SK-N-SH (cell line): Measurements from ENCODE around the gene OSBPL5. TPM values are rescaled to one million over a fixed set of nuclear protein-coding genes. Genes with fewer than 3 reads are reported as not detected.

Experiments
- CTCF ChIA-PET: fragments of 300-600, 350-600 bp; formaldehyde crosslinking; extraction: SDS; loops from one replicate; lab custom pipeline; 2021; lab: Yijun Ruan, JAX
- POLR2A ChIA-PET: fragments of 350-600 bp; sonication (Branson Sonifier 250); formaldehyde crosslinking; extraction: SDS; loops from one replicate; lab custom pipeline; 2020; ENCODE audit warnings: antibody characterized with exemption, inconsistent platforms; lab: Yijun Ruan, JAX
- DNase-seq: peaks from one replicate; pipeline ENCODE4 v3.0.0; 2012
- H2AFZ ChIP-seq: fragments of 200-600 bp; sonication (generic); 2 replicates; pipeline ENCODE4 v1.8.1; 2016; ENCODE audit warnings: antibody characterized with exemption, mild to moderate bottlenecking, low read depth
- H3F3A ChIP-seq: fragments of 200-600 bp; sonication (generic); replicated peaks from 2 replicates; pipeline ENCODE3; 2016; ENCODE audit warnings: antibody characterized with exemption, mild to moderate bottlenecking; ENCODE audit not compliant: insufficient read depth
- H3K27ac ChIP-seq, 2 experiments: fragments of 200-500 bp in 1 of 2; fragments of 200-600 bp in 1 of 2; sonication (Bioruptor generic) in 1 of 2; sonication (generic), shearing (Covaris generic) in 1 of 2; 2 replicates each; pipeline versions ENCODE4 v1.5.1 to v1.6.1; 2014 to 2016; ENCODE audit warnings: low read depth in 2 of 2, inconsistent platforms in 1 of 2, low read length in 1 of 2, mild to moderate bottlenecking in 1 of 2, mixed read lengths in 1 of 2
- H3K27me3 ChIP-seq: fragments of 200-600 bp; sonication (generic), shearing (Covaris generic); 2 replicates; pipeline ENCODE4 v1.6.1; 2016; ENCODE audit warnings: mixed run types; ENCODE audit not compliant: insufficient read depth
- H3K36me3 ChIP-seq, 2 experiments: fragments of 200-500 bp in 1 of 2; fragments of 200-600 bp in 1 of 2; sonication (Bioruptor generic) in 1 of 2; sonication (generic) in 1 of 2; replicated peaks in 1 of 2; 2 replicates each; pipeline versions ENCODE3 to v1.5.1; 2014 to 2016; ENCODE audit warnings: low read length in 1 of 2, mild to moderate bottlenecking in 1 of 2; ENCODE audit not compliant: insufficient read depth in 2 of 2, control insufficient read depth in 1 of 2
- H3K4me1 ChIP-seq, 2 experiments: fragments of 200-500 bp in 1 of 2; fragments of 200-600 bp in 1 of 2; sonication (Bioruptor generic) in 1 of 2; sonication (generic), shearing (Covaris generic) in 1 of 2; 2 replicates each; pipeline versions ENCODE4 v1.5.1 to v1.6.1; 2014 to 2016; ENCODE audit warnings: low read depth in 1 of 2, low read length in 1 of 2, mixed run types in 1 of 2; ENCODE audit not compliant: insufficient read depth in 2 of 2, control insufficient read depth in 1 of 2
- H3K4me2 ChIP-seq: fragments of 200-600 bp; sonication (generic), shearing (Covaris generic); 2 replicates; pipeline ENCODE4 v1.6.1; 2017; ENCODE audit warnings: mixed run types
- H3K4me3 ChIP-seq, 2 experiments: fragments of 200-500 bp in 1 of 2; fragments of 200-600 bp in 1 of 2; sonication (Bioruptor generic) in 1 of 2; sonication (generic), shearing (Covaris generic) in 1 of 2; 2 replicates each; pipeline versions ENCODE4 v1.5.1 to v1.8.1; 2014 to 2016; ENCODE audit warnings: low read depth in 2 of 2, inconsistent platforms in 1 of 2, low read length in 1 of 2, mild to moderate bottlenecking in 1 of 2, mixed read lengths in 1 of 2, moderate library complexity in 1 of 2
- H3K79me2 ChIP-seq: fragments of 200-600 bp; sonication (generic); 2 replicates; pipeline ENCODE4 v1.8.1; 2017; ENCODE audit warnings: mild to moderate bottlenecking; ENCODE audit not compliant: insufficient read depth
- H3K9ac ChIP-seq: fragments of 200-600 bp; sonication (generic); 2 replicates; pipeline ENCODE4 v1.6.1; 2017; ENCODE audit warnings: mixed run types
- H3K9me2 ChIP-seq: fragments of 200-600 bp; sonication (generic); 2 replicates; pipeline ENCODE4 v1.6.1; 2017; ENCODE audit warnings: mixed run types
- H3K9me3 ChIP-seq: fragments of 200-600 bp; sonication (generic); 2 replicates; pipeline ENCODE4 v1.6.1; 2017; ENCODE audit warnings: mixed run types, mild to moderate bottlenecking, moderate library complexity
- H4K20me1 ChIP-seq: fragments of 200-600 bp; sonication (generic); 2 replicates; pipeline ENCODE4 v1.6.1; 2017; ENCODE audit warnings: mild to moderate bottlenecking, mixed run types; ENCODE audit not compliant: insufficient read depth
- ELF1 ChIP-seq: IDR thresholded peaks from 2 replicates; pipeline ENCODE4 v1.4.0; 2012
- EZH2phosphoT487 ChIP-seq: fragments of 200-600 bp; sonication (generic); IDR thresholded peaks from 2 replicates; pipeline ENCODE4 v1.6.1; 2017; ENCODE audit warnings: low read depth, mixed run types, mild to moderate bottlenecking, antibody characterized with exemption, moderate library complexity, borderline replicate concordance
- FOXM1 ChIP-seq: IDR thresholded peaks from 2 replicates; pipeline ENCODE4 v1.4.0; 2012; ENCODE audit warnings: low read depth, mild to moderate bottlenecking
- MEF2A ChIP-seq: IDR thresholded peaks from 2 replicates; pipeline ENCODE4 v1.4.0; 2012; ENCODE audit warnings: low read depth, borderline replicate concordance
- NFIC ChIP-seq: IDR thresholded peaks from 2 replicates; pipeline ENCODE4 v1.4.0; 2012; ENCODE audit warnings: borderline replicate concordance
- NRF1 ChIP-seq: IDR thresholded peaks from 2 replicates; pipeline ENCODE4 v1.6.1; 2012; ENCODE audit warnings: low read depth, mild to moderate bottlenecking, low read length
- SIN3A ChIP-seq: IDR thresholded peaks from 2 replicates; pipeline ENCODE4 v1.6.1; 2012; ENCODE audit warnings: low read depth, mild to moderate bottlenecking, low read length, moderate library complexity, borderline replicate concordance
- SMC3 ChIP-seq: IDR thresholded peaks from 2 replicates; pipeline ENCODE4 v1.6.1; 2012; ENCODE audit warnings: low read depth, low read length, improper control_type of control experiment
- TCF12 ChIP-seq: IDR thresholded peaks from 2 replicates; pipeline ENCODE4 v1.4.0; 2012
- WGBS: methylation state at CpG from one replicate; pipeline ENCODE4 v1.1.6; 2017; ENCODE audit warnings: low lambda C conversion rate; 5-methylcytosine and 5-hydroxymethylcytosine counted together
- polyA plus RNA-seq, 3 experiments: library from polyadenylated mRNA; depleted of rRNA; stranded (reverse); fragments of >200 nt; gene quantifications; 2 replicates each; pipeline ENCODE4 v1.2.3, GENCODE V29; 2012
- TF ChIP-seq, protein P1 (sequence below): IDR thresholded peaks from 2 replicates; pipeline ENCODE4 v1.6.1; 2012; ENCODE audit warnings: mild to moderate bottlenecking, low read depth, low read length, moderate library complexity
- TF ChIP-seq, protein P2 (sequence below): IDR thresholded peaks from 2 replicates; pipeline ENCODE4 v1.4.0; 2012; ENCODE audit warnings: low read depth, borderline replicate concordance

Gene OSBPL5
- polyA plus RNA-seq, 1 of the 3 experiments (the other 2 are of a cell fraction): 10.9 TPM

- Histone ChIP-seq H3K27ac (no peak overlapping the region), H3K9me2 (no peaks in the 10 kb centered on the region), H3K4me1 (peaks cover 0 to 28% of the 10 kb centered on the region in 2 experiments; a peak in 2 of 4 replicates), H4K20me1 (peaks cover 48% of the 10 kb centered on the region), H3K9me3 (no peaks in the 10 kb centered on the region), H3K9ac (no peak overlapping the region), H3K79me2 (peaks cover 3% of the 10 kb centered on the region), H3K27me3 (no peaks in the 10 kb centered on the region), H3K4me2 (no peak overlapping the region), H3F3A (no peaks in the 10 kb centered on the region), H2AFZ (no peak overlapping the region), H3K4me3 (no peak overlapping the region), H3K36me3 (no peaks in the 10 kb centered on the region)
- no peak for DNase-seq
- ChIA-PET POLR2A (no interaction called here), CTCF (interaction anchor here (1.6 kb wide), 1 partner anchor 216 kb away, joined by 3 read pairs; the partner anchor contains the start of gene PHLDA2)
- TF ChIP-seq TCF12 (no peak), SIN3A (no peak)
- TF ChIP-seq, protein P1, sequence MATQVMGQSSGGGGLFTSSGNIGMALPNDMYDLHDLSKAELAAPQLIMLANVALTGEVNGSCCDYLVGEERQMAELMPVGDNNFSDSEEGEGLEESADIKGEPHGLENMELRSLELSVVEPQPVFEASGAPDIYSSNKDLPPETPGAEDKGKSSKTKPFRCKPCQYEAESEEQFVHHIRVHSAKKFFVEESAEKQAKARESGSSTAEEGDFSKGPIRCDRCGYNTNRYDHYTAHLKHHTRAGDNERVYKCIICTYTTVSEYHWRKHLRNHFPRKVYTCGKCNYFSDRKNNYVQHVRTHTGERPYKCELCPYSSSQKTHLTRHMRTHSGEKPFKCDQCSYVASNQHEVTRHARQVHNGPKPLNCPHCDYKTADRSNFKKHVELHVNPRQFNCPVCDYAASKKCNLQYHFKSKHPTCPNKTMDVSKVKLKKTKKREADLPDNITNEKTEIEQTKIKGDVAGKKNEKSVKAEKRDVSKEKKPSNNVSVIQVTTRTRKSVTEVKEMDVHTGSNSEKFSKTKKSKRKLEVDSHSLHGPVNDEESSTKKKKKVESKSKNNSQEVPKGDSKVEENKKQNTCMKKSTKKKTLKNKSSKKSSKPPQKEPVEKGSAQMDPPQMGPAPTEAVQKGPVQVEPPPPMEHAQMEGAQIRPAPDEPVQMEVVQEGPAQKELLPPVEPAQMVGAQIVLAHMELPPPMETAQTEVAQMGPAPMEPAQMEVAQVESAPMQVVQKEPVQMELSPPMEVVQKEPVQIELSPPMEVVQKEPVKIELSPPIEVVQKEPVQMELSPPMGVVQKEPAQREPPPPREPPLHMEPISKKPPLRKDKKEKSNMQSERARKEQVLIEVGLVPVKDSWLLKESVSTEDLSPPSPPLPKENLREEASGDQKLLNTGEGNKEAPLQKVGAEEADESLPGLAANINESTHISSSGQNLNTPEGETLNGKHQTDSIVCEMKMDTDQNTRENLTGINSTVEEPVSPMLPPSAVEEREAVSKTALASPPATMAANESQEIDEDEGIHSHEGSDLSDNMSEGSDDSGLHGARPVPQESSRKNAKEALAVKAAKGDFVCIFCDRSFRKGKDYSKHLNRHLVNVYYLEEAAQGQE: no peak
- 74% methylated on average over 4 of the region's 6 CpGs for WGBS
Measured at GRCh38 chr11:3145206-3145520, 19.9 kb downstream of the OSBPL5 start.

GRCh38 chr11:3144296-3145205, 20.6 kb downstream of the OSBPL5 start:
- Histone ChIP-seq H3K4me1 (peaks cover 0 to 22% of the 10 kb centered on the region in 2 experiments; a peak in 1 of 4 replicates), H3K79me2 (no peaks in the 10 kb centered on the region; the same call in 1 of the 2 replicates), H3K36me3 (no peaks in the 10 kb centered on the region), H3F3A (no peaks in the 10 kb centered on the region), H3K9me3 (no peaks in the 10 kb centered on the region), H2AFZ (no peak overlapping the region), H3K27me3 (no peaks in the 10 kb centered on the region), H3K9ac (no peak overlapping the region), H4K20me1 (peaks cover 49% of the 10 kb centered on the region), H3K27ac (no peak overlapping the region), H3K4me2 (no peak overlapping the region), H3K4me3 (no peak overlapping the region), H3K9me2 (no peaks in the 10 kb centered on the region)
- CTCF ChIA-PET: interaction anchor here (1.6 kb wide), 2 partner anchors 16 to 216 kb away, joined by 3 to 4 read pairs; partner anchors contain the start of gene PHLDA2
- DNase-seq: no peak
- TF ChIP-seq NFIC: no peak
- no peak for TF ChIP-seq MEF2A
- no peak for TF ChIP-seq ELF1
- no peak for TF ChIP-seq SMC3
- TF ChIP-seq EZH2phosphoT487: no peak
- no peak for TF ChIP-seq NRF1
- TF ChIP-seq, protein P2, sequence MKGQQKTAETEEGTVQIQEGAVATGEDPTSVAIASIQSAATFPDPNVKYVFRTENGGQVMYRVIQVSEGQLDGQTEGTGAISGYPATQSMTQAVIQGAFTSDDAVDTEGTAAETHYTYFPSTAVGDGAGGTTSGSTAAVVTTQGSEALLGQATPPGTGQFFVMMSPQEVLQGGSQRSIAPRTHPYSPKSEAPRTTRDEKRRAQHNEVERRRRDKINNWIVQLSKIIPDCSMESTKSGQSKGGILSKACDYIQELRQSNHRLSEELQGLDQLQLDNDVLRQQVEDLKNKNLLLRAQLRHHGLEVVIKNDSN: no peak
- no peak for TF ChIP-seq FOXM1
- 88% methylated on average over 15 of the region's 32 CpGs for WGBS
- POLR2A ChIA-PET: no interaction called here
